ENCODE measurements around the gene CLEC16A.

The CLEC16A gene

GRCh38 chr16:11017499-11017898, 73.1 kb downstream of the CLEC16A start:
- in situ Hi-C loops (cut with HindIII; ENCODE audit: low sequenced_read_pairs), result no loop called here
- no peak for TF ChIP-seq CTCF (IDR thresholded peaks at IDR 0.05; ENCODE audit: low read depth, low read length)
- DNase-seq (ENCODE audit: low read depth, low spot score), result no peak

GRCh38 chr16:11020388-11020787, 76.0 kb downstream of the CLEC16A start:
- in situ Hi-C loops (cut with HindIII; ENCODE audit: low sequenced_read_pairs), result no loop called here
- no peak overlapping the region for H3K4me3 ChIP-seq (ENCODE audit: low read depth, low read length)
- no peak for TF ChIP-seq CTCF (IDR thresholded peaks at IDR 0.05; ENCODE audit: low read depth, low read length)
- no peak for DNase-seq (ENCODE audit: low read depth, low spot score)

More at GRCh38 chr16:11017499-11017898, 73.1 kb downstream of the CLEC16A start:
- H3K4me3 ChIP-seq (ENCODE audit: low read depth, low read length), result no peak overlapping the region

- no peak for TF ChIP-seq CTCF (IDR thresholded peaks at IDR 0.05; ENCODE audit: low read depth, low read length)
- no peak overlapping the region for H3K4me3 ChIP-seq (ENCODE audit: low read depth, low read length)
- in situ Hi-C loops (cut with HindIII; ENCODE audit: low sequenced_read_pairs), result no loop called here
- no peak for DNase-seq (ENCODE audit: low read depth, low spot score)
Measured at GRCh38 chr16:11020792-11021551, 76.6 kb downstream of the CLEC16A start.

GRCh38 chr16:11022002-11022401, 77.6 kb downstream of the CLEC16A start:
- no peak for DNase-seq (ENCODE audit: low read depth, low spot score)
- in situ Hi-C loops (cut with HindIII; ENCODE audit: low sequenced_read_pairs), result no loop called here
- TF ChIP-seq CTCF (IDR thresholded peaks at IDR 0.05; ENCODE audit: low read depth, low read length), result no peak
- H3K4me3 ChIP-seq (ENCODE audit: low read depth, low read length), result no peak overlapping the region

- no peak for TF ChIP-seq CTCF (IDR thresholded peaks at IDR 0.05; ENCODE audit: low read depth, low read length)
- no peak for DNase-seq (ENCODE audit: low read depth, low spot score)
- in situ Hi-C loops (cut with HindIII; ENCODE audit: low sequenced_read_pairs), result no loop called here
- H3K4me3 ChIP-seq (ENCODE audit: low read depth, low read length), result no peak overlapping the region
Measured at GRCh38 chr16:11023262-11024039, 79.1 kb downstream of the CLEC16A start.

- TF ChIP-seq CTCF (IDR thresholded peaks at IDR 0.05; ENCODE audit: low read depth, low read length), result no peak
- no peak overlapping the region for H3K4me3 ChIP-seq (ENCODE audit: low read depth, low read length)
- in situ Hi-C loops (cut with HindIII; ENCODE audit: low sequenced_read_pairs), result no loop called here
- DNase-seq (ENCODE audit: low read depth, low spot score), result no peak
Measured at GRCh38 chr16:11024333-11025053, 80.1 kb downstream of the CLEC16A start.
